COLO668 (cell line): ENCODE results near the gene PPP4R1.

ENCODE experiments used
- DNase-seq: peaks from one replicate; lab custom pipeline; 2025; ENCODE audit not compliant: unreplicated experiment; lab: John Stamatoyannopoulos, UW

The PPP4R1 gene

DNA sequence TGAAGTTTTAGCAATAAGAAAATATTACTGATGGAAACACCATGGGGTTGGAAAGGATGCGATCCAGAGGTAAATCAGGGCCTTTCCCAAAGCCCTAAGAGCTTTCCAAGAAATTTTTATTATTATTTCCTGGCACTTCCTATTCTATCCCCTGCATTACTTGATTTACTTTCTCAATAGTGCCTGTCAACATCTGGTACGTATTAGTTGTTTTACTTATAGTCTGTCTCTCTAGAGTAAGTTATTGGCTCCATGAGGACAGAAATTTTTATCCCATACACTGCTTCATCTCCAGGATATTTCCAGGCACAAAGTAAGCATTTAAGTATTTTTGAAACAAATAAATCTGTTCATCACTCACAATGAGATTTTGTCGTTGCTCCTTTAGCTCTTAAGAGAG lies 18.1 kb downstream of the PPP4R1 start:
- DNase-seq = no peak

DNA sequence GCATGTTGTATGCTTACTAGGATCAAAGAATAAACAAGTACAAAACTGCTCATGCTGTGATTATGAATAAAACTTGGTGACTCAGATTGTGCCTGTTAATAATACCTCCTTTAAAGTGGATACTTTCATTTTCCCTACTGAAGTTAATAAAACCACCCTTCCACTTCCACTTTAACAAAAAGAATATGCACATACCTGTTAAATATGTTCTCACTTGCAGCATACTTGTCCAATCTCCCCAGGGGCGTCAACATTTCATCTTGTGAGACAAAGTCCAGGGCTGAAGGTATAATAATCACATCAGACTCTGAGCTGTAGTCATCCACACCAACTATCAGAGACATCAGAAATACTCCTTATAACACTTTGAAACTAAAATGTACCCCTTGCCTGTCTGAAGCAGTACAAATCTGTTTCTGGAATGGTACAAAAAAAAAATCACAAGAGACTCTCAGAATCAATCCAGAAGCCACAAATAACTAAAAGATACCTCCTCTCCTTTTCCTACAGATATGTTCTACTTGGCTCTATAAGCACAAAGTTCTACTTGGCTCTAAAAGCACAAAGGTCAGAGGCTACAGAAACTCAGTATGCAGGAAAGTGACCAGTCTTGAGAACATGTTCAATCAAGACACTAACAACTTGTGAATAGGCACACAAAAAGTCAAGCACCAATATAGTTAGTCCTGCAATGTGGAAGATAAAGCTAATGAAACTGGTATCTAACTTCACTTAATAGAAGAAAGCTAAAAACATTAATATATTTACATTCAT lies 19.3 kb downstream of the PPP4R1 start:
- DNase-seq = no peak

DNA sequence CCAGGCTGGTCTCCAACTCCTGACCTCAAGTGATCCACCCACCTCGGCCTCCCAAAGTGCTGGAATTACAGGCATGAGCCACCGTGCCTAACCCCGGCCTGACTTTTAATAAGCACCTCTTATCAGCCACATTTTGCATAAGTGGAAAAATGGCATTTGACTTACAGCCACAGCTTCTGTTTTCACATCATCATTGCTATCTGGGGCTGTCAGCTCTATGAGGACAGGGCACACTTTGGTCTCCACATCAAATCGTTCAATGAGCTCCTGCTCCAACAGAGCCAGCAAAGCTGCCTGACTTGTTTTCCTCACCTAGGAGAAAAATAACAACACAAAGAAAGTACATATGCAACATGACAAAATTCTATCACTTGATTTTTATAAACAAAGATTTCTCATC lies 26.4 kb downstream of the PPP4R1 start:
- DNase-seq = no peak

DNA sequence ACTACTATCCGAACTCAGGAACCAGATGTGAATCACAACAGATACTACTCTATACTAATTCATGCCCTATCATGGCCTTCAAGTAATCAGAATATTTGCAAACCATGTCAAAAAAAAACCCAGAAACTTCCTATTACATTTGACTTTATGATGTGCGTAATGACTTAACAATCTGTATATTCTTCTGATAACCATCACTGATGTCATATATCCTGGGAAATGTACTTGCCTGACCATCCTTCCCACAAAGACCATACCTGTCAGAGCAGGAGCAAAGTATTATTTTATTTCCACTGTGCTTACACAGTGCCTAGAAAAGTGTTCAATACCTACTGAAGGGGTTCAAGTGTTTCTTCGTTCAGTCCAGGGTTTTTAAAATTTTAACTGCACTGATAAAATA lies 27.5 kb downstream of the PPP4R1 start:
- DNase-seq = no peak

DNA sequence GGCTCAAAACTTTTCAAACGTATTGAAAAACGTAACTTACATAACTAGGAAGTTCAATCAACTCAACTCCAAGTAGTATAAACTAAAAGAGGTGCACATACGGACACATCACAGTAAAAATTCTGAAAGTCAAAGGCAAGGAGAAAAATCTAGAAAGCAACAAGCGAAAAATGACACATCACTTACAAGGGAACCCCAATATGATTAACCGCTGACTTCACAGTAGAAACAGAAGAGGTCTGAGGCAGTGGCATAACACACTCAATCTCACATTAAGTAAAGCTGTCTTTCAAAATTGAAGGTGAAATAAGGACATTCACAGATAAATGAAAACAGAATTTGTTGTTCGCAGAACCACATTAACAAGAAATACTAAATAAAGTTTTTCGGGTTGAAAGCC lies 32.7 kb downstream of the PPP4R1 start:
- DNase-seq = no peak

DNA sequence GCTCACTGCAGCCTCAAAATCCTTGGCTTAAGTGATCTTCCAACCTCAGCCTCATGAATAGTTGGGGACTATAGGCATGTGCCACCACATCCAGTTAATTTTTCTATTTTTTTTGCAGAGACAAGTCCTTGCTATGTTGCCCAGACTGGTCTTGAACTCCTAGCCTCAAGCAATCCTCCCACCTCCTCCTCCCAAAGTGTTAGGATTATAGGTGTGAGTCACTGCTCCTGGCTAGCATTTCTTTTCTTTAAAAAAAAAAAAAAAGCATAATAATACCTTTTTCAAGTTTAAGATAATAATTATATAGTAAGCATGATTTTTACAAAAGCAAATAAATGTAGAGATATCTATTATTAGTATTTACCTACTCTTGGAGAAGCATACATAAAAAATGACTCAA lies 36.1 kb downstream of the PPP4R1 start:
- no peak for DNase-seq

DNA sequence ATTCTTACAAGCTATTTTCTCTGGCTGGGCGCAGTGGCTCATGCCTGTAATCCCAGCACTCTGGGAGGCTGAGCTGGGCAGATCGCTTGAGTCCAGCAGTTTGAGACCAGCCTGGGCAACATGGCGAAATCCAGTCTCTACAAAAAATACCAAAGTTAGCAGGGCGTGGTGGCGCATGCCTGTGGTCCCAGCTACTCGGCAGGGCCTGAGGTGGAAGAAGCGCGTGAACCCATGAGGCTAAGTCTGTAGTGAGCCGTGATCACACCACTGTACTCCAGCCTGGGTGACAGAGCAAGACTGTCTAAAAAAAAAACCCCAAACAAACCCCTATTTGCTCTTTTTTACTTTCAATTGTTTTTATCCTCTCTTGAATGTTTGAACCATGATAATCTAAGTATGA lies 37.0 kb downstream of the PPP4R1 start:
- no peak for DNase-seq

DNA sequence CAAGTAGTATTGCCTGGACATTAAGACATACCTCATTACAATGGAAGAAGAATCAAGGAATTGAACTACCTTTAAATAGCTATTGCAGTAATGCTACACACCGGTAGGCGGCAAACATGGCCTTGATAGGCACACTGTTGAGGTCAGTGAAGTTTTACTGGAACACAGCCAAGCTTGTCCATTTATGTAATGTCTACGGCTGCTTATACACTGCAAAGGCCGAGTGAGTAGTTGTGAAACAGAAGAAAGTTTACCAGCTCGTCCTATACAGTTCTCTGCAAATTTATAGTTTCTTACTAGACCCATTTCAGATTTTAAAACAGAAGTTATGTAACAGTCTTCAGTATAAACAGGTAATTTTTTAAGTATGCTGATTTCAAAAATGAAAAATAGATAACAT lies 38.8 kb downstream of the PPP4R1 start:
- peak; percentile 85 for DNase-seq

DNA sequence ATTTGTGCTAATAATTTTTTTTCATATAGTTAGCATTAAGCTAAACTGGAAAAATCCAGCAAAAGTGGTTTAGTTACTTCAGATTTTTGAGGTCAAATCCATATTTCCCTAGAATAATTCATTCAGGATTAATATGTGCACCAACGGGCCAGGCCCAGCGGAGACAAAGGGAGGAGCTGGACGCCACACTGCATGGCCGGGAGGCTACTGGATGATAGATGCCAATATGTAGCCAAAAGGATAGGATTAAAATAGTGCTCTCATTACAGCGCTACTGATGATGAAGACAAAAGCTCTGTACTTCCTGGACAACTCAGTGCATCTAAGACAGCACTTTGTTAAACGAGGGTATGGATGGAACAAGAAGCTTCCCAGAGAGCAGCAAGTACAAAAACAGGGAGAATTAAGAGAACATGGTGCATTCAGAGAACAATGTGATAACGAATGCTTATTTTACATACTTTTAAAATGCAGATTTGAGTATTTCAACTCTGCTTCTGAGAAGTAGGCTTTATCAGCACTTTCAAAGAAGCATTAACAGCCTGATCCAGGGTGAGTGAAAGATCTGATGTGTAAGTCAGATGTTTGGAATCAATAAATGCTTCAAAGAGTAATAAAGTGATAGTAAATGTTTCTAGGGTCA lies 39.8 kb downstream of the PPP4R1 start:
- no peak for DNase-seq

DNA sequence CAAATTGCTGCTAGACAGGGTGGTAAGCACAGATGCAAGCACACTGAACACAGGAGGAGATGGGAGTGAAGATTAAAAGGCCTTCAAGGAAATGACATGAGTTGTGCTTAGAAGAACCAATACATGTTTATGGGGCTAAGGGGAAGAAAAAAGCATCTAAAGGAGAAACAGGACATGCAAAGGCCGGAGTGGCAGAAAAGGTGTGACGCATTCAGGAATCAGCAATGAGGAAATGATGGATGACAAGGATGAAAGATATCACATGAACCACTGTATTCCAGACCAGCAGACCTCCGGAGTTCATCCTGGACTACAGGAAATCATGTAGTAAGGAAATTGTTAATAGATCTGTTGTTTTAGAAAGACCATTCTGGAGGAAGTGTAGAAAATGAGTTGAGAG lies 42.8 kb downstream of the PPP4R1 start:
- DNase-seq = no peak

DNA sequence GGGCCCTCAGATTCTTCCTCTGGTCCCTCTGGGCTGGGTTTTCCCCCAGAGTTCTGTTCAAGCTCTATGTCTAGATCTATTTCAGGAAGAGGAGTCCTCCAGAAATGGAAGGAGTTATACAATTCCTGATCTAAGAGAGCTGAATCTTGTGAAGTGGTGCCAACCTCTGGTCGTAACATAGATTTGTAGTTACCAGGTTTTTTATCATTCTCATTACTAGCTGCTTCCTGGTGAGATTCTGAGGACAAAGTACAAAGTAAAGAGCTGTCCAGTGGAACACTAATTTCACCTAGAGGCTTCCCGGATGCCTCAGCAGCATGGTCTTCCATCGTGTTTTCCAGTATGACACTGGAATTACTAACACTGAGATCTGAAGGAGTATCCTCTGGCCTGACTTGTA lies 44.1 kb downstream of the PPP4R1 start:
- DNase-seq = no peak

DNA sequence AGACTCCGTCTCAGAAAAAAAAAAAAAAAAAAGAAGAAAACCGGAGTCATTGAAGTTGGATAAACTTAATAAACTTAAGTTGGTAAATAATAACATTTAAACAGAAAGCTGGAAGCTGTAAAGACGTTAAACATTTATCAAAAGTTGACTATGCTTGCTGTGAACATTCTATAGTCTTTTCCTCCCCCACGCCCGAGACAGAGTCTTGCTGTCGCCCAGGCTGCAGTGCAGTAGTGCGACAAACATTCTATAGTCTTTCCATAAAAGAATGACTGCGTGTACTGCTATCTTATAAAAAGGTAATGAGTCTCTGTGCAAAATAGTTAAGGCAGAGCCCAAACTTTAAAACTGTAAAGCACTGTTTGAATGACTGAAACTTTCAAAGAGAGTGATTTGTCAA lies 45.2 kb downstream of the PPP4R1 start:
- no peak for DNase-seq

DNA sequence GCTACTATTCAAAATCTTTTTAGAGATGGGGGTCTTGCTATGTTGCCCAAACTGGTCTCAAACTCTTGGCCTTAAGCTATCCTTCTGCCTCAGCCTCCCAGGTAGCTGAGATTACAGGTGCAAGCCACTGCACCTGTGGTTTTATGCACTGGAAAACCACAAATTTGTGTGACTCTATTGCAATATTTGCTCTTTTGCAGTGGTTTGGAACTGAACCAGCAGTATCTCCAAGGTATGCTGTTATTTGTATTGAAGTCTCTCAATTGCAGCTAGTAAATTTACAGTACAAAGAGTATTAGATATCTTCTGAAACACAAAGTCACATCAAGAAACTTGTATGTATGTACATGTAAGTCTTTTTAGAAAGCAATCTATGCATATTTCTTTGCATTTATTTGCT lies 46.2 kb downstream of the PPP4R1 start:
- DNase-seq = no peak

DNA sequence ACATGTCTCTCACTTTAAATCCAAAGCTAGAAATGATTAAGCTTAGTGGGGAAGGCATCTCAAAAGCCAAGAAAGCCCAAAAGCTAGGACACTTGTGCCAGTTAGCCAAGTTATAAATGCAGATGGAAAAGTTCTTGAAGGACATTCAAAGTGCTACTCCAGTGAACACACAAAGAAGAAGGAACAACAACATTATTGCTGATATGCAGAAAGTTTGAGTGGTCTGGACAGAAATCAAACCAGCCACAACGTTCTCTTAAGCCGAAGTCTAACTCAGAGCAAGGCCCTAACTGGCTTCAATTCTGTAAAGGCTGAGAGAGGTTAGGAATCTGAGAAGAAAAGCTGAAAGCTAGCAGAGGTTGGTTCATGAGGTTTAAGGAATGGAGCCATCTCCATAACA lies 49.0 kb downstream of the PPP4R1 start:
- DNase-seq = no peak

DNA sequence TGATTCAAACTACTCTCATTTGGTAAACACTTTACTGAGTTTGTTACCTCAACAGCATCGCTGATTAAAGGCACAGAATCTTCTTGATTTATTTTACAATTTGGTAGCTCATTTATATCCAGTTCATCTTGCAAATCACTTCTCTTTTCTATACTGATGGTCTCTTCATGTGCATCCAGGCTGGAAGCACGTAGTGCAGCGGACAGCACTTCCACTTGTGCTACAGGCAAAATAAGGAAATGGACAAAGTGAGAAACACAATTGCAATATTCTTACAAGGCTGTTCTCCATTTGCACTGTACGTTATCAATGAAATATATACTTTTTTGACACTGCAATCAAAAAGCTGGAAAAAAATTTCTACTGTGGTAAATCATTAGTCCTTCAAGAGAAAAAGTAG lies 51.0 kb downstream of the PPP4R1 start:
- no peak for DNase-seq

DNA sequence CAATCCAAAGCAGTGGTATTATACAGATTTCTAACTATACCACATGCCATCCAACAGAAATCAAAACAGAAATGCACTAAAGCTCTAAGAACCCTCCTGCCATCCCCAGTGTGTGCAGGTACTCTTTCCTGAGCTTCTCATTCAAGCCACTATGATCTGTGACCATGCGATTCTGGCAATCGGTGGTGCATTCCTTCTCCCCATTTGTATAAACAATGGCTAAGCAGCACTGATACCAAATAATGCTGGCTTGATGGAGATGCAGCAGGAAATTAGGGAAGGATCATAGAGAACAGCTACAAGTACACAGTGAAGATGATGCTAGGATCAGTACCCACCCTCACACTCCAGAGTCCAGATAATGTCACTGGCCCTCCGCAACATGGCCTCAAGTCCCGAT lies 51.8 kb downstream of the PPP4R1 start:
- no peak for DNase-seq

DNA sequence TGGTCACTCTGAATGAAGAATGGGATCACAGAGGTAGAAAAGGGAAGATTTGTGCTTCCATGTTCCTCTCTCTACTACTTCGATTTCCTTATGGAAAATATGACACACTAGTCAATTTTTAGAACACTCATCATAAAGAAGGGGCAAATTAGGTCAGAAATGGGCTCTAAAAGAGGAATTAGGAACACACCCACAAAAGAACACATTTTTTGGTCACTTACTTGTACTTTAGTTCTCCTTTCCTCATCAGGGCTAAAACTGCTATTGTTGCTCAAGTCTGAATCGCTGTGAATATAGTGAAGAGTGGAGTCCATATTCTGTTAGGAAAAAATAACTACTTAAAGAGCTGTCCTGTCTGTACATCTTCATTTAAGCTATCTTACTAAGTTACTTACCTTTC lies 52.6 kb downstream of the PPP4R1 start:
- DNase-seq = no peak

DNA sequence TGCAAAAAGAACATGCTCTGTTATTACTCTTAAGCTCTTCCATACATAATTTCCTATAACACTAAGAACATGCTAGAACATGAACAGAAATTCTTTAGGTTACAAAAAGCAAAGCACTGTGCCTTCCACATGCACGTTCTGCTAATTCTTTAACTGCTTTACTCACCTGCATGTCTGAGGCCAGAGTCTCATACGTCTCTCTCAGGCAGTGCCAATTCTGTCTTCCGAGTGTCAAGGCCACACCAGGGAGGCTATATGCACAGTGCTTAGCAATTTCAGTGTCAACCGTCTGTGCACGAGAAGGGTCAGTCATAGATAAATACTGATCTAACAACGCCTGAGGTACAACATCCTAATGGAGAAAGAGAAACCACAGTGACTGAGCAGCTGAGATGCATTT lies 55.1 kb downstream of the PPP4R1 start:
- no peak for DNase-seq

DNA sequence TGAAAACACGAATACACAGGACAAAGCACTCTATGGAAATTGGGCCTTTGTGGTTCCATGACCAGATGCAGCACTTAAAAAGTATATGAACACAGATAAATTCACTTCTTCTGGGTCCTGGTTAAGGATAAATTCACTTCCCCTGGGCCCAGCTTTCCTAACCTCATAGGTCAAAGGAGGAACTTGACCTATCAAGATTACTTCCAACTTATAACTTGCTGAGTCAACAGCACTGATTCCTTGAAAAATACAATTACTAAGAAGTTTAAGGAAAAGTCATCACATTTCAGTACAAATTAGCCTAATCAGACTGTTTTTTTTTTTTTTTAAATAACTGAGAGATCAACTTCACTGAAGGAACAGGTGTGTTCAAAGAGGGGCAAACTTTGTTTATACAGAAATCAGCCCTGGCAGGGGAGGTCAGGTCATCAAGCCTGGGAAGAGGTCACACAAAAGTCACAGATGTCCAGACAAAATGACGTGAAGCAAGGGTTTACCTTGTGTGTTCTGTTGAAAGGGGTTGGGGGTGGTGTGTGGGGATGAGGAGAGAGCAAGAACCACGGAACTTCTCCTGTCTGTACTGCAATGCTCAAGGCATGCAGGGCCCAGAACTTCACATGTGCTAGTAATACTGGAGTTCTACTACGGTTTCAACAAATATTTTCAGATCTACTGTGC lies 55.8 kb downstream of the PPP4R1 start:
- DNase-seq = no peak

DNA sequence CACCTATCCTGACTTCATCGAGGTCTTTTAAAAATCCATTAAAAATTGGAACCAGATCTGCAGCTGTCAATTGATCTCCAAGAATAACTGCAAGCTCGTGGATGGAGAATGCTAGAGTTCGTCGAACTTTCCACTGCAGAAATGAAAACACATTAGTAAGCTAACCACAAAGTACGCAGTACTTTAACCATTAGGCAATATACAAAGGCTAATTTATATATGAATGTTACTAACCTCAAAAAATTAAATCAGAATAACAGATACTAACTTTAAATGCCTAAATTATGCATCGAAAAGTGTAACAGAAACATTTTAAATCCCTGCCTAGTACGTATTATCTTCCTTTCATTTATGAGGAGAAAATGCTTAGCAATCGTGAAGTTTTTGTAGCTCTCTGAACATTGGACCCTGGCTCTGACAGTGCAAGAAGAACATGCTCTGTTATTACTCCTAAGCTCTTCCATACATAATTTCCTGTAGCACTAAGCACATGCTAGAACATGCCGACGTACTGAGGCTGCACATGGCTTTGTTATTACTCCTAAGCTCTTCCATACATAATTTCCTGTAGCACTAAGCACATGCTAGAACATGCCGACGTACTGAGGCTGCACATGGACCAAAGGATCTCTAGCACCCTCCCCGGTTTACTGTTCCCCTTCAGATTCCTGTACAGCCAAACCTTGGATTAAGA lies 57.0 kb downstream of the PPP4R1 start:
- no peak for DNase-seq

DNA sequence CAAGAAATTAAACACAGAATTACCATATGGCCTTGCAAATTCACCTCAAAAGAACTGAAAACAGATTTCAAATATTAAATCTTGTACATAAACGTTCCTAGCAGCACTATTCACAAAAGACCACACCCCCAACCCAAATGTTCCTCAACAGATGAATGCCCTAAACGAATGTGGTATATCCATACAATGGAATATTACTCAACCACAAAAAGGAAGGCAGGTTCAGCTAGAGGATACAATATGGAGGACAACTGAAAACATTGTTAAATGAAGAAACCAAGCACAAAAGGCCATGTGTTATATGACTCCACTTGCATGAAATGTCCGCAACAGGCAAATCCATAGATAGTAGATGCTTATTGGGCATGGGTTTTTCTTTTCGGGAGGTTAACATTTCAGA lies 61.7 kb downstream of the PPP4R1 start:
- DNase-seq = no peak

DNA sequence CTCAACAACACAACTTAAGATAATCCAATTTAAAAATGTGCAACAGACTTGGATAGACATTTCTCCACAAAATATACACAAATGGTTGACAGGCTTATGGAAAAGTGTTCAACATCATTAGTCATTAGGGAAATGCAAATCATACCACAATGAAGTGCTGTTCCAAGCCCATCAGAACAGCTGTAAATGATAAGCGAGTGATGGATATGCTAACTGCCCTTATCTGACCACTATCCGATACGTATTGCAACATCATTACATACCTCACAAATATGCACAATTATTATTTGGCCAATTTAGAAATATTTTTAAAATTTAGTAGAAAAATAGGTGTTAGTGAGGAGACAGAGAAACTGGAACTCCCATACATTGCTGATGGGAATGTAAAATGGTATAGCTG lies 62.2 kb downstream of the PPP4R1 start:
- no peak for DNase-seq
